MV-4-11 (cell line): ENCODE results near the gene MAN1B1.

Experiments
- DNase-seq: peaks from one replicate; lab custom pipeline; 2025; lab: John Stamatoyannopoulos, UW

MAN1B1 gene

GRCh38 chr9:137146527-137146918, 59.7 kb downstream of the MAN1B1 start:
- no peak for DNase-seq

DNA sequence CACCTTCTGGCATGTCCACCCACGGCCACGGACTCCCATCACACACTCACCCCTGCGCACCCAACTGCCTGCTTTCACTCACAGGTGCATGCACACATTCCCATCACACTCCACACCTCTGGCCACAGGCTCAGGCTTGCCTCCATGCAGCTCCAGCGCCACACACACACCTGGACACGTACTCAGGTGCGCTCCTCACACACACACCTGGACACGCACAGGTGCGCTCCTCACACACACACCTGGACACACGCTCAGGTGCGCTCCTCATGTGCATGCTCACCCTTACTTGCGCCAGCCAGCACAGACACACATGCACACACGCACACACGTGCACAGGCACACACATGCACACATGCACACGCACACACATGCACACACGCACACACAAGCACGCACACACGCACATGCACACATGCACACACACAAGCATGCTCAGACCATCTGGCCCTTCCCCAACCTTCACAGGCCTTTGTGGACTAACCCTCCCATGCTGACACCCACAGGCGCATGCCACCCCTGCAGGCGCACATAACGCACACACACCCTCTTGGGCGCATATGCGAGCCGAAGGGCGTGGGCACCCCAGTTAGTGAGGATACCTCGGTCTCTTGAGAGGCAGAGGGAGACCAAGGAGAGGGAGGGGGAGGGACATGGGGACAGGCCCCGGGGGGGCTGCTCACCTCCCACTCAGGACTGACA, 60.5 kb downstream of the MAN1B1 start:
- DNase-seq: peak; percentile 4

- peak; percentile 33 for DNase-seq
Observed at GRCh38 chr9:137147793-137148160, 61.0 kb downstream of the MAN1B1 start.

- DNase-seq: no peak
Observed at GRCh38 chr9:137148242-137148641, 61.5 kb downstream of the MAN1B1 start.

DNA sequence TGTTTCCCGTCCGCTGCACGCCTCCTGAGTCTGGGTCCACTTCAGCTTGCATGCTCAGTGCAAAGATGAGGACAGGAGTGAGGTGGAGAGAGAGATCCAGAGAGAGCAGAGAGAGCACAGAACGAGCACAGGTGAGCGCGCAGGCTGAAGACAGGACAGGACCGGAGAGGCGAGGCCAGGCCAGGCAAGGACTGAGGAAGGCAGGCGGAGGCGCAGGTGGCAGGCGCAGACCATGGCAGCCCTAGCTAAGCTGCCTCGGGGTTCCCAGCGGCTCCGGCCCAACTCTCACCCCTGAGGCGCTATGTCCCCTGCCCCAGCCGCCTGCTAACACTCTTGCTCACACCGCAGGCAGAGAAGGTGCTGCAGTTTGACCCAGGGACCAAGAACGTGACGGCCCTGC, 61.9 kb downstream of the MAN1B1 start:
- no peak for DNase-seq

- no peak for DNase-seq
Observed at GRCh38 chr9:137149363-137149762, 62.6 kb downstream of the MAN1B1 start.

GRCh38 chr9:137149942-137150616, 63.3 kb downstream of the MAN1B1 start:
- DNase-seq: no peak

GRCh38 chr9:137150617-137151457, 64.1 kb downstream of the MAN1B1 start:
- DNase-seq: peak; percentile 78

GRCh38 chr9:137152844-137153405, 66.1 kb downstream of the MAN1B1 start:
- DNase-seq: no peak

- DNase-seq: peak; percentile 9
Observed at GRCh38 chr9:137156567-137157375, 70.0 kb downstream of the MAN1B1 start.

GRCh38 chr9:137157618-137158415, 71.0 kb downstream of the MAN1B1 start:
- DNase-seq: no peak

DNA sequence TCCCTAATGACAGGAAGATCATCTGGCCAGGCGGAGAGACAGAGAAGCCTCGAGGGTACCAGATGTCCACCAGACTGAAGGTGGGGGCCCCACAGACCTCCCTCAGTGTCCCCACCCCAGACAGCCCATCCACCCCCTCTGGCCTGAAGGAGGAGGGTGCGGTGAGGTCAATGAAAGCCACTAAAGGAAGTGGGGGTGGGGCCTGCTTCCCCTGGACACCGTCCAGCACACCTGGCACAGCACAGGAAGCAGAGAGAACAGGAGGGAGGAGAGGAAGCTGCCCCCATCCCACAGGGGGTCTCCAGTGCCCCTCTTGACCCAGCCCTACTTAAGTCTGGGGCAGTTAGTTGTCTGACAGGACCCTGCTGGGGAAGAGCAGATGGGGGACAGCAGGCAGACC, 71.8 kb downstream of the MAN1B1 start:
- DNase-seq: no peak
